ENCODE data around the gene DOCK4.

DOCK4 gene

DNA sequence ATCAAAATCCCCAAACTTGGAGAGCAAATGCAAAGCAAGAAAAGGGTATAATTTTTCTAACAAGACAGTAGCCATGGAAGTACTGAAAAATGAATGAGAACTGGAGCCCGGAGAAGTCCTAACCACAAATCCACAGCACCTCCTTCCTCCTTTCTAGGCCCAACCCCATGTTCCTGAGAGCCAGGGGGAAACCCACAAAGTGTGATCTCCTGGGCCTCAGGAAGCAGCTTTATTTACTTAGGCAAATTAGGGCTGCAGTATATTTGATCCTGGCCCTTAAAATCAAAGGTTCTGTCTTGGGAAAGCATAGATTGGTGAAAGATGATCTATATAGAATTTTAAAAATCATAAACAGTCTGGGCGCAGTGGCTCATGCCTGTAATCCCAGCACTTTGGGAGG is 103.0 kb downstream of the DOCK4 start:
- no peak for DNase-seq

DNA sequence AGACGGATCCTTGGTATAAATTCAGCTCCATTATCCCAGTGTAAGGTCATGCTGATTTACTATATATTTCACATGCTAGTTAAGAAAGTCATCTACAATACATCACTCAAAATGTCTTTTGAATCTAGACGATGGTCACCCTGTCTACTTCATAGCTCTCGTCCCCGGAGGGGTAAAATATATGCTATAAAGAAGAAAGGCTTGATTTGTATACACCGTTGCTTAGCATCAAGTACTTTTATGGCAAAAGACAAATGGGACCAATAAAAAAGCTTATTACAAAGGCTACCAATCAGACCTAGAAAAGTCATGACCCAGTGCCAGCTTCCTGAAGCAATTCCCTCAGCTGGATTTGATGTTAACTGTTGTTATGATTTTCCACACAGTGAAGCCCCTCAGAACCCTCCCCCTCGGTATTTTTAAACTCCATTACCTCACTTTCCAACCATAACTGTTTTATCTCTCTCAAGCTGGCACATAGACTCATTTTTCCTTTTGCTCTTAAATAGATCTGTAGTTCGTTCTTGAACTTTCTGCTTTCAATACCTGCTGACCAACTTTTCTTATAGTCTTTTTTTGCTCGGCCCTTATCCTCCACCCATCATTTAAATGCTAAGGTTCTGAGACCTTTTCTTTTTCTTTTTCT is 104.9 kb downstream of the DOCK4 start:
- DNase-seq = no peak

DNA sequence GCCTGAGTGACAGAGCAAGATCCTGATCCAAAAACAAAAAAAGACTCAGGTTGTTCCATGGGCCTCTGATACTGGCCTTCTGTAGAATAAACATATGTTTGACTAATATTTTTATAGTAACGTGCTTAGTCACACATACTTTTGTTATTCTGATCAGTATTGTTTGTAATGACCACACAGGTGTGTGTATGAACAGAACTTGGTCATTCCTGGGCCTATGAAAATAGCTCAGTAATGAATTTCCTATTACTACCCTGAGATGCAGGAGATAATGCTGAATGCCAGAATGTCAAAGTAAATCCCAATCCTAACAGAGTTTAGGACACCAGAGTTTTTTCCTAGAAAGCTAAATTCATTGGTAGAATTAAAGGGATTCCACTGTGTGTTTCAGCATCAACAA is 108.7 kb downstream of the DOCK4 start:
- no peak for DNase-seq

DNA sequence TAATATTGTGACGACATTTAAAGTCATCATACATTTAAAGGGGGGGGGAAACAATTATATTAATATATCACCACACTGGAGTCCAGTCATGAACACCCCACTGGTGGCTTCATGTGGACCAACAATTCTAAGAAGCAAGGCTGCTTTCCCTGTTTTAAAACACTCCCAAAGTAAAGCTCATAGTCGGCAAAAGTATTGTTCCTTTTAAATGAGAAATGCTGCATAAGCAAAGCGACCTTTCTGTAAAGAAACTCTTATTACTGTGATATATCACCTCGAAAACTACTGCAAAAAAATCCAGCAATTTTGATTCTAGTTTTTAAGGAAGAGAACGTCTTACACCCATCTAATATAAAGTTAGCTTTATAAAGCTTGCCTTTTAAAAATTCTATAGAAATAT is 112.8 kb downstream of the DOCK4 start:
- DNase-seq = no peak

- DNase-seq = no peak
Observed at GRCh38 chr7:112092709-112093395, 113.3 kb downstream of the DOCK4 start.

- no peak for DNase-seq
Observed at GRCh38 chr7:112092306-112092705, 113.9 kb downstream of the DOCK4 start.

GRCh38 chr7:112091768-112092167 is 114.4 kb downstream of the DOCK4 start:
- DNase-seq = no peak

DNA sequence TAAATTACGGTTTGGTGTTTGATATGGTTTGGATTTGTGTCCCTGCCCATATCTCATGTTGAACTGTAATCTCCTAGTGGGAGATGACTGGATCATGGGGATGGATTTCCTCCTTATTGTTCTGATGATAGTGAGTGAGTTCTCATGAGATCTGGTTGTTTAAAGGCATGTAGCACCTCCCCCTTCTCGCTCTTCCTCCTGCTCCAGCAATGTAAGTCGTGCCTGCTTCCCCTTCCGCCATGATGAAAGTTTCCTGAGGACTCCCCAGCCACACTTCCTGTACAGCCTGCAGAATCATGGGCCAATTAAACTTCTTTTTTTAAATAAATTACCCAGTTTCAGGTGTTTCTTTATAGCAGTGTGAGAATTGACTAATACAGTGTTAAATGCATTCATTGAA is 116.6 kb downstream of the DOCK4 start:
- no peak for DNase-seq

DNA sequence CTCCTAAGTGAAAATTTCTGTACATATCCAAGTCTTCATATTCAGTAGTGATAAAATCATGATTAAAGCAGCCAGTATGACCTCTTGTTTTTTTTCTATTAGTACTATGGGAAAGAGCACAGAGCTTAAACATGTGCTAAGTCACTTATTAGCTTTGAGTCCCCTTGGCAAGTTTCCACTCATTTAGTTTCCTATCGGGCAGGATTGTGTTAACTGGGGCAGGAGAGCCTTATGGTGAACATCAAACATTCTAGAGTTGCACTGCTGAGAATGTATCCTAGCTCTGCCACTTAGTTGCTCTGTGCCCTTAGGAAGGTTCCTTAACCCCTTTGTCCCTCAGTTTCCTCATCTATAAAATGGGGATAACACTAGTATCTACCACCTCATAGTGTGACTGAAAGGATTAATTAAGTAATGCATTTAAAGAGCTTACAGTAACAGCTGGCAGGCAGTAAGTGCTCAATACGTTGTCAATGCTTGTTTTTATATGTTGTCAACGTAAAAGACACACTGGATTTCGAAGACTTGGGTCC is 117.6 kb downstream of the DOCK4 start:
- DNase-seq = no peak

GRCh38 chr7:112086496-112087254 is 119.5 kb downstream of the DOCK4 start:
- no peak for DNase-seq

GRCh38 chr7:112084520-112084971 is 121.7 kb downstream of the DOCK4 start:
- no peak for DNase-seq

- no peak for DNase-seq
Observed at GRCh38 chr7:112083776-112084355, 122.3 kb downstream of the DOCK4 start.

DNA sequence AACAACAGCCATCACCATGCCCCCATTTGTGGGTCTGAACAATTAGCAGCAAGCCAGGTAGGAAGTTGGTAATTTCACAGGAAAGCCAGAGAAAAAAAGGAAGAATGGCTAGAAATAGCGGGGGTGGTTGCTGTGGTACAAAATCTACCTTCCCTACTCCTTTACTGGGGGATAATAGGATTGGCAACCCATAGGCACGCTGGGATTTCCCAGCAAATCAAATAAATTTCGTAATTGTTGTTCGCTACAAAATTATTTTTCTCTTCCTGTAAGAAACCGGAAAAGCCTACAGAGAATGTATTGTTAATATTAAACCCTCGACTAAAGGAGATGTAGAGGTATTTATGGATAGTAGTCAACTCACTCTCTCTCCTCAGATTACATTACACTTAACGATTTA is 123.9 kb downstream of the DOCK4 start:
- DNase-seq = no peak

GRCh38 chr7:112081778-112082177 is 124.4 kb downstream of the DOCK4 start:
- no peak for DNase-seq

DNA sequence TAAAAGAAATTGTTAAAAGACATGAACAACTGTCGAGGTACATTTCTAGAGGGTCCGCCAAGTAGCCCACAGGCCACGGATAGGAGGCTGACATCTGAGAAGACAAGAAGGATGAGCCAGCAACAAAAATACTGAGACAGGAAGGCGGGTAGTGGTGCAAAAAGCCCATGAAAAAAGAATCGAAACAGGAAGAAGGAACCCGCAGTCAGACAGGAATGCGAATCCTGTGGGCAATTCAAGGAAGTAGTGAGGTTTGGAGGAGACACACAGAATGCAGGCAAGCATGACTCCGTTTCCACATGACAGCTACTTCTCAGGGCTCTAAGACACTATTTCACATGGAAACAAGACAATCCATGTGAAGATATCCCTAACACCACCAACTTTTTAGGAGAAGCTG is 125.2 kb downstream of the DOCK4 start:
- no peak for DNase-seq

- no peak for DNase-seq
Observed at GRCh38 chr7:112080441-112080840, 125.8 kb downstream of the DOCK4 start.

GRCh38 chr7:112079673-112080072 is 126.5 kb downstream of the DOCK4 start:
- DNase-seq = no peak

- no peak for DNase-seq
Observed at GRCh38 chr7:112079122-112079521, 127.1 kb downstream of the DOCK4 start.

DNA sequence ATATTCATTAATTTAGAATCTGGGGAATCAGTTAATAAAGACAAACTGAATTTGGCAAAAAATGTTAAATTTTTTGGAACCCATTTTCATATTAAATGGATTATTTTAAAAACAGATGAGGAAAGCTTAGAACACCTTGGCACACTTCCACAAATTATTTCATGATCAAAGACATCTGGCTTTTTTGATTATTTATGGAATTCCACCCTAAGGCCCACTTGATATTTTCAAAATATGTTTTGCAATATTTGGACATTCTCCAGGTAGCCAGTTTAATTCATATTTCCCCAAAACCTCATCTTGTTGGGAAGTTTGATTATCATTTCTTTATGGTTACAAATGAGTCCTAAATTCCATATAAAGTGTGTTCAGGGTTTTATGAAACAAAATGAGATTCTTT is 129.9 kb downstream of the DOCK4 start:
- DNase-seq = no peak

DNA sequence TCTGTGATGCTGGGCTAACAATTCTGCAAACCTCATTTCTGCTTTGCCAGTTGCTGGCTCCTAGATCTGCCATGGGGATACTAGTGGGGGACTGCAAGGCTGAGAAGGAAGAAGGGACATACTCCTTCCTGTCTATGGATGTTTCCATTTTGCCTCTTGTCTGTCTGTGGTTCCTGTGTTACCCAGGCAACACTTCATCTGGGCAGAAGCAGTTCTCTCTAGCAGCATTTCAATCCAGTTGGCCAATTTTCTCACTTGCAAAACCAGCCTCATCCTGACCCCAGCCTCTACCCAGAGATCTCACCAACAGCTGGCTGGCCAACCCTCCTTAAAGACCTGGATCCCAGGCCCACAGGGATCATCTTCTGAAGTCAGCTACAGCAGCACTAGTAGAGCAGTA is 131.7 kb downstream of the DOCK4 start:
- DNase-seq = no peak

DNA sequence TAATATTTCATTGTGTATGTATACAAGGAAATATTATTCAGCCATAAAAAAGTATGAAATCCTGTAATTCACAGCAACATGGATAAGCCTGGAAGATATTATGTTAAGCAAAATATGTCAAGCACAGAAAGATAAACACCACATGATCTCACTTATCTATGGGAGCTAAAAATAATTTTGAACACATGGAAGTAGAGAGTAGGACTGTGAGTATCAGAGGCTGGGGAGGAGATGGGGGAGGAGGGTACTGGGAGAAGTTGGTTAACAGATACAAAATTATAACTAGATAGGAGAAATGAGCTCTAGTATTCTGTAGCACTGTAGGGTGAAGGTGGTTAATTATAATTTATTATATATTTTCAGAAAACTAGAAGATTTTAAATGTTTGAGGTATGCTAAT is 132.7 kb downstream of the DOCK4 start:
- no peak for DNase-seq

DNA sequence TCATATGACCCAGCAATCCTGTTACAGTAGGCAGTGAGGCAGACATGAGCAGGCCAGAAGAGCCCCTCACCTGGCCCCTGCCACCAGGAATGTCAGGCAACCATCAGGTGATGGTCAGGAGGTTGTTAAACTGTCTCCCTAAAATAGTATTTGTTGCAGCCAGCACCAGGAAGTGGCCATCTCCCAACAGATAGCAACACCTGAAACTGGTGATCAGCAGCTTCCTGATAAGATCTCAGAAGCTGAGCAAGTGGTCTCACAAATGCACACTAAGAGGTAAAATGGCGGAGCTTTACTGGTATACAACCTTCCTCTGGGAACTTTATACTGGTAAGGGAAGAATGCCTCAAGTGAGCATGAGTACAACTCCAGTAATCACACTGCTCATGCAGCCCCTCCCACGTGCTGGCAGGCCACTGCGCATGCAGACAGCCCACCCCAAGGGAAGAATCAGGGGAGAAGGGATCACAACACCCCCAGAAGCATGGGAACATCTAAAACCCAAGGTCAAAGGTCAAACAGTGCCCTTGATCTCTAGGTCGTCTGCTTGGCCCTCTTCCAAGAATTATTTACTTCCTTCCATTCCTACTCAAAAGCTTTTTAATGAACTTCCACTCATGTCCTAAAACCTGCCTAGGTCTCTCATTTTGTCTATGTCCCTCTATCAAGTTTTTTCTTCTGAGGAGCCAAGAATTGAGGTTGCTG is 133.5 kb downstream of the DOCK4 start:
- no peak for DNase-seq

DNA sequence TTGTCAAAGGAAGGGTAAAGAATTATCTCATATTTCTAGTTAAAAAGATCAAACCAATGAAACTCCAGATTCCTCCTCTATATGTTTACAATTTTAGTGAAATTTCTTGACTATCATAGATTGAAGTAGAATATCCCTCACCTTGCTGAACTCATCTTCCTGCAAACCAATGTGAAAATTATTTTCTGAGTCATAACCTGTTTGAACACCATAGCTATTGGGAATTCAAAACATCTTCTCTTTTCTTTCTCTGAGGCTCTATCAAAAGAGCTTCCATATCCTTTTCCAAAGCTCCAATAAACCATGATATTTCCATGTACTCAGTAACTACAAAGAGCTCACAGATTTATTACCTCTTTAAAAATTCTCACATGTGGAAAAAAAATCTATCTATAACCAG is 134.3 kb downstream of the DOCK4 start:
- no peak for DNase-seq
